DMS114 treated with DMSO at 0.1 percent for 48 hours (cell line): ENCODE results near the gene TEX2.

ENCODE experiments used
- DNase-seq: peaks from one replicate; lab custom pipeline; 2025; ENCODE audit not compliant: unreplicated experiment; lab: John Stamatoyannopoulos, UW

The TEX2 gene

DNA sequence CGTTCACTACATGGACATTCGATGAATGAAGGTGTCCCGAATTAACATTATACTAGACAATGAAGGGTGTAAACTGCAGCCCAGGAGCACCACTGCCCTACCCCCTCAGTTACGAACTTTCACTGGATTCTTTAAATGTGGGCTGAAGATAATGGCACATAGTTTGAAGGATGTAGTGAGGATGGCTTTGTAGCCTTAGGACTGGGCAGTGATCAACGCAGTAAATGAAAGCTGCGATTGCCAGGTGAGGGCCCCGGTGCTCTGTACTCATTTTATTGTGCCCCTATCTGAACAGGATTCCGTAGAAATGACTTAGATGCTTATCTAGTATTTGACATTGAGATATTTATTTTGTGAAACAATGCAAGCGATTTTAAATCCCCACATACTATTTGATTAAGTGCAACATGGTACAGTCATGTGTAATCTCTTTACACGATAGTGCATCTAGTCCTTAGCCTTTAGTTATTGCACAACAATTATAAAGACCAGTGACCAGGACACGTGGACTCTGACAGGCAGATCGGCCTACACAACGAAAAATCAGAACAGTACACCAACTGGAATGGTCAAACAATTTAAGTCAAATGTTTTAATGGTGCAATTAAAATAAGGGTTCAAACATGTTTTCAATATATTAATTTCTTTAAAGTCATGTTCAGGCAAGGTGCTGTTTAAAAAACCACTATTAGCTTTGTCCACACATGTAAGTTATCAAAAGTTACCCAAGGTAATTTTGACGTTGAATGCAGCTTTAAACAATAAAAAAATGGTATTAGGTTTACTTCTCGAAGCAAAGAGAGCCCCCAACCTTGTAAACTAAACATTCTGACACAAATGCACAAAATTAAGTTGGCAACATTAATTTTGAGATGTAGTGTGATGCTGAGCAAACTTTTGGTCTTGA lies 115.7 kb downstream of the TEX2 start:
- DNase-seq, result peak; percentile 21

DNA sequence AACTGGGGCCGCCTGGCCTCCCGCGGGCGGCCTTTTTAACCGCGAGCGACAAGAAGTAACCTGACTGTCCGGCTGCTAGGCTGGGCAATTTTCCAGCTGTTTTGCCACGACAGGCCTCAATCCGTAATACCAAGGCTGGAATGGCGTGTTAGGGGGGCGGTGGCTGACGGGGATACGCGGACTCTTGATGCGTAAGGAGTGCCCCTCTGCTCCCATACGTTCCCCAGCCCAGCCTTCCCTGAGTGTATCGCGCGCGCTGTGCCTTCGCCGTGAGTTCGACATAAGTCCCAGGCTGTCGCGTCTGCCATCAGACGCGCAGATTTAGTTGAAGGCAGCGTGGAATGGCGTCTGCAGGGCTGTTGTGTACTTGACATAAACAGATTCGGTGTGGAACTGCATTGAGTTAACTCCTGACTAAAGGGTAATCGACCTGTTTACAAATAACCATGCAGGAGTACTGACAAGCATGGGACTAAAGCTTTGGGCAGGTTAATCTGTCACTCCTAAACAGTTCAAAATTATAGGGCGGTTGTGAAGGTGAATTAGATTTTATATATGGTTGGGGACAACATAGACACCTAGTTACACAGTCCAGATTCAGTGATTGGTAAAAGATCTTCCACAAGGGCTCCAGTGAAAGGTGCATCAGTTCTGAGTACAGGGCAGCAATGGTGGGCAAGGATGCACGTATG lies 116.5 kb downstream of the TEX2 start:
- DNase-seq, result peak; percentile 22

DNA sequence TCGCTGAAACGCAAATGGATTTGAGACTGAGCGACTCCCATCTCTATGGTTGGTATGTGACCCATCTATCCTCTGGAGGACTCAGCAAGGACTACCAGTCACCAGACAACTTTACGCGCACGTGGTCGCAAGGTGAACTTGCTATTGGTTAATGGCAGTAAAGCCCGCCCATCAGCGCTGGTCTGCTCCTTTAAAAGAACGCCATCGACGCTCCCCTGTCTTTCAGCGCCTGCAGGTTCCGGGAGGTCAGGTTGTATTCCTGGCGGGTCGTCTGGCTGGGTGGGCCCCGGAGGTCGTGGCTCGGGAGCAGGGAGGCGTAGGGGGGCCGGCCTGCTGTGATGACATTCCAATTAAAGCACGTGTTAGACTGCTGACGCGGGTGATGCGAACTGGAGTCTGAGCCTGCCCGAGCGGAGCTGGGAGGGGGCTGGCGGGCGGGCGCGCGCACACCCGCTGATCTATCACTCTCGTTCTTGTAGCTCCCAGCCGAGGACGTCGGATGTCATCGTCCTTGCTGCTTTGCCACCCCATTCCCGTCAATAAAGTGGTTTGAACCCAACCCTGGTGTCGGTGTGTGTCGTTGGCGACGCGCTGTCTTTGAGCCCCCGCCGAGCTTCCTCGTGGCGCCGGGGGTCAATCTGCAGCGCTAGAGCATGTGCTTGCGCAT lies 117.2 kb downstream of the TEX2 start:
- DNase-seq, result peak; percentile 97

DNA sequence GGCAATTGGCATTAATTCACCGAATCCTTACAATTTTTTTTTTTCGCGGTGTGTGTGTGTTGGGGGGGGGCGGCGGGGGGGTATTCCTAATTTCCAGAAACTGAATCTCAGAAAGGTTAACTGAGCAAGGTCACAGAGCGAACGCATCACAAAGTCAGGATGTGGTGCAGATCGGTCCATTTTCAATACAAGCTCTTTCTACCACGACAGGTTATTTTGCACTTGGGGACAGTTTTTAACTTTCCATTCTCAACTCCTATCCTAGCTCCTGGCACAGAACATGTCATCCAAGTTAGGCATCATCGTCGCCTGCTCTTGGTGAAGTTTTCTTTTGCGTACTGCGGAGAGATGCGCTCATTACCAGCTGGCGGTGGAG lies 117.7 kb downstream of the TEX2 start:
- no peak for DNase-seq

- DNase-seq, result no peak
Measured at GRCh38 chr17:64139542-64139941, 123.5 kb downstream of the TEX2 start.

- DNase-seq, result no peak
Measured at GRCh38 chr17:64138441-64138840, 124.6 kb downstream of the TEX2 start.

GRCh38 chr17:64135000-64135399 lies 128.1 kb downstream of the TEX2 start:
- no peak for DNase-seq

- no peak for DNase-seq
Measured at GRCh38 chr17:64134216-64134970, 128.7 kb downstream of the TEX2 start.

GRCh38 chr17:64133546-64134215 lies 129.4 kb downstream of the TEX2 start:
- DNase-seq, result peak; percentile 79

GRCh38 chr17:64131606-64132270 lies 131.3 kb downstream of the TEX2 start:
- no peak for DNase-seq

DNA sequence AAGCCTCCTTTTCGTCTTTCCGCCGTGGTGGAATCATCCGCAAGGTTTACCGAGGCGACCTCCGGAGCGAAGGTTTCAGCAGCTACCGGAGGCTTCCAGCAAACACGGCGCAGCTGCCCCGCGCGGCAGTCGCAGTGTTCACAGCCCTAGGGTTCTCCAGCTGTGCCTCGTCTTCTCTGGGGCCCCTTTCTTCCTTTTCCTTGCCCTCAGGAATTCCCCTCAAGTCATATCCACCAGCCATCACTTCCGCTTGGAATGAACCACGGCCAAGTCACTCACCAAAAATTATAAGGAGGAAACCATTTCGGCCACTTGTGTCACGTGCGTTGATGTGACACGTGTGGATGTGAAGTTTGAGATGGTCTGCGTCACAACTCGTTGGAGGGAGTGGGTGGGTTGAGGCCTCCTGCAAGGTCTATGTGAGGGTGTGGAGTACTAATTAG lies 132.5 kb downstream of the TEX2 start:
- DNase-seq, result no peak

GRCh38 chr17:64129765-64130558 lies 133.1 kb downstream of the TEX2 start, which contains the start of gene ERN1:
Gene ERN1 (minus strand): TSS chr17:64130144. CDS start chr17:64130029, 115 bp downstream.
- DNase-seq, result peak; percentile 58

GRCh38 chr17:64129515-64129764 lies 133.6 kb downstream of the TEX2 start:
- DNase-seq, result no peak

DNA sequence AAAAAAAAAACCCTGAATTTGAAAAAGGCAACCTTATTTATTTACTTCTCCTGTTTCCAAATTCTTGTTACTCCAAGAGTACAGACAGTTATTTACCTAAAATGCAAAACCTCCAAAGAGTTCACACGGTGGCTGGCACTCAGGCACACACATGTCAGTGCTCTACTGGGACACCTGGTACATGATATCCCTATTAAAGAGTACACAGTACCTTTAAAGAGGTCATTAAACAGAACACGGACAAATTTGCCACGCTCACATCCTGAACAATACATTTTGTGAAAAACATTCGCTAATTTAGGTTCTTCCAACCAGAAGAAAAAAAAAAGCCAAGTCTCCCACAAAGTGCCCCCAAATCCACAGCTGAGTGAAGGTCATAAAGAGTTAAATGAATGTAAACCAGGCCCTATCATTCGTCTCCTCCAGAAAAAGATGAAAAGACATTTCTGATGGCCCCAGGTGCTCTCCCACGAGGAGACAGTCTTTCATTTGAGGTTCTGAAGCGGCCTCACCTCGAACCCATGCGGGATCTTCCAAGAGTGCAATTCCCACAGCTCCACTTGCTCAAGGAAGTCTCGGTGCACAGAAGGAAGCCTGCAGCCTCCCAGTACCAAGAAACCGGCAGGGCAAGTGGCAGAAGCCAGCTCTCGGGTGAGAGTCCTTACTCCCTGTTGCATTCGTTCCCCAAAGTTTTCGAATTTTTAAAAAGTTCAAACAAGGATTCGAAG lies 134.1 kb downstream of the TEX2 start:
- no peak for DNase-seq

DNA sequence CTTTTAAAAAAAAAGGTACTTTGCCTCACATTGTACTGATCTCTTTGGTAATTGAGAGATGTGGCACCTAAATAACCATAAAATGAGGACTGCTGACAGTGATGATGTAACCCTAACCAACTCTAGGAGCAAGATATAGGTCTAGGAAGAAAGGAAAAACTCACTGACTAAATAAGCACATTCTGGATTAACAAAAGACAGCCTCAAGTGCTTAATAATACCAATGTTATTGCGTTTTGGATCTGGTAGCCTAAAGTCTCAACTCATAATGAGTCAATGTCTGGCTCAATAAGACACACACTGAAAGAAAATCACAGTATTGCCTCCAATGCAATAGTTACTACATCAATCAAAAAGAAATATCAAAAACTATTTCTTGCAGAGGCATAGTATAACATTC lies 136.1 kb downstream of the TEX2 start:
- no peak for DNase-seq

GRCh38 chr17:64125937-64126336 lies 137.1 kb downstream of the TEX2 start:
- no peak for DNase-seq

DNA sequence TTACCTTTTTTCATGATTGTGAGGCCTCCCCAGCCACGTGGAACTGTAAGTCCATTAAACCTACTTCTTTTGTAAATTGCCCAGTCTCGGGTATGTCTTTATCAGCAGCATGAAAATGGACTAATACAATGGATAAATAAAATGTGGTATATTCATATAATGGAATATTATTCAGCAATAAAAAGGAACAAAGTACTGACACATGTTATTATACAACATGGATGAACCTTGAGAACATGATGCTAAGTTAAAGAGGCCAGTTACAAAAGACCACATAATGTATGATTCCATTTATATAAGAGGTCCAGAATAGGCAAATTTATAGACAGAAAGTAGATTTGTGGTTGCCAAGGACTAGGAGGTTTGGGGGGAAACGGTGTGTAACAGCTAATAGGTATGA lies 138.5 kb downstream of the TEX2 start:
- no peak for DNase-seq

GRCh38 chr17:64123114-64123513 lies 139.9 kb downstream of the TEX2 start:
- DNase-seq, result no peak
